Astrocyte of the spinal cord (primary cell): ENCODE measurements around the gene TRABD2A.
"Not testable (repeated sequence)": the region's sequence is repeated elsewhere in the genome, so short reads cannot be mapped to it uniquely, and the experiment has no call there.

Experiments
- DNase-seq: peaks from one replicate; pipeline ENCODE4 v3.0.0; 2011; ENCODE audit warnings: low read depth, low spot score
- H3K4me3 ChIP-seq: 2 replicates; pipeline ENCODE4 v1.5.1; 2011; ENCODE audit warnings: low read depth, mild to moderate bottlenecking, low read length, moderate library complexity
- CTCF ChIP-seq: IDR thresholded peaks from 2 replicates; pipeline ENCODE4 v1.5.1; 2012; ENCODE audit warnings: low read depth, mild to moderate bottlenecking, low read length, inconsistent platforms
- in situ Hi-C: cut with HindIII; loops from 2 replicates; pipeline ENCODE4 v1.10.0; 2017; ENCODE audit warnings: low sequenced_read_pairs

Gene TRABD2A

GRCh38 chr2:84923009-84923408 lies 42.1 kb upstream of the TRABD2A start:
- no peak overlapping the region for H3K4me3 ChIP-seq
- no peak for TF ChIP-seq CTCF
- no peak for DNase-seq
- in situ Hi-C loops: no loop called here

- in situ Hi-C loops: no loop called here
- peak; percentile 97 for DNase-seq
- H3K4me3 ChIP-seq: peak overlapping the region; percentile 10
- TF ChIP-seq CTCF: no peak
Observed at GRCh38 chr2:84919885-84920580, 39.1 kb upstream of the TRABD2A start.

- H3K4me3 ChIP-seq: no peak overlapping the region
- in situ Hi-C loops: no loop called here
- no peak for DNase-seq
- TF ChIP-seq CTCF: no peak
Observed at GRCh38 chr2:84918430-84918829, 37.5 kb upstream of the TRABD2A start.

- DNase-seq, H3K4me3 ChIP-seq, in situ Hi-C loops: not testable (repeated sequence)
Observed at GRCh38 chr2:84917821-84918220, 36.9 kb upstream of the TRABD2A start.

- DNase-seq, in situ Hi-C loops, H3K4me3 ChIP-seq: not testable (repeated sequence)
Observed at GRCh38 chr2:84915675-84916074, 34.8 kb upstream of the TRABD2A start.

GRCh38 chr2:84914334-84914733 lies 33.5 kb upstream of the TRABD2A start:
- no peak overlapping the region for H3K4me3 ChIP-seq
- in situ Hi-C loops: no loop called here
- TF ChIP-seq CTCF: no peak
- no peak for DNase-seq

GRCh38 chr2:84912984-84913383 lies 32.1 kb upstream of the TRABD2A start:
- no peak overlapping the region for H3K4me3 ChIP-seq
- DNase-seq: no peak
- no peak for TF ChIP-seq CTCF
- in situ Hi-C loops: no loop called here
